Measurements from ENCODE around the gene CA5A. TPM values are rescaled to one million over a fixed set of nuclear protein-coding genes. Genes with fewer than 3 reads are reported as not detected.

CA5A gene
- total and polyA plus RNA-seq, 2 of the 13 experiments (the other 11 are each of a cell fraction or from before 2014, with no cell fraction given), result 66.8 to 106 TPM

DNA sequence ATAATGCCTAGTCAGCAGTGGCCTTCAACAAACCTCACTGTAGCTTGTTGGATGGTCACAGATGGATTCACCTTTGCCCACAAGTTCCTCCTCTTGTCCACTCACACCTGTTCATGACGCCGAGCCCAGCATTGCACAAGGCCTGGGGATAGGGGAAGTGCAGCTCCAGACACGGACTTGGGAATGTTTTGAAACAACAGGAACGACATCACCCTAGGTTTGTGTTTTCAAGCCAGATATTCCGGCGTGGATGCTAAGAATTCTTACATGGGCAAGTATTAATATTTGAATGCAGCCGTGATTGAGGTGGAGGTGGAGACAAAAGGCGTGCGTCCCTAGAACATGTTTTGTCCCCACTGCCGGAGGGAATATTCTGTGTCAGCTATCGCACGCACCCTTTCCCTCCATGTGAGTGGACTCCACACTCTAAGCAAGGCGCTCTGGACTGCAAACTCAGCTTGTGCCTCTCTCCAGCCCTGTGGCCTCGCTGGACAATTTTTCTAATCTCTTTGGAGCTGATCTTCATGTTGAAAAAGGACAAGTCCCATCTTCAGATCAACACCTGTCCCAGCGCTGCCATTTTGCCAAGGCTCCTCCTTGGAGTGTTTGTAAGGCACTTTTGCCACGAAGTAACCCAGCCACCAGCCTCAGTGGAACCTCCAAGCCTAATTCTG is 12.9 kb upstream of the CA5A start (continued):
- TF ChIP-seq STAG1 (CRISPR knock-in tag; IDR thresholded peaks at IDR 0.05), result no peak
- TF ChIP-seq ZFP1 (CRISPR knock-in tag; IDR thresholded peaks at IDR 0.05), result no peak
- peak; percentile 97 for TF ChIP-seq CEBPB (IDR thresholded peaks at IDR 0.05; ENCODE audit: borderline replicate concordance, low read depth, low read length)
- TF ChIP-seq HMG20B (CRISPR knock-in tag; conservative IDR thresholded peaks at IDR 0.05), result 0 out of 2 replicates have a peak, but pooled peaks have one; percentile 34
- TF ChIP-seq SOX13 (IDR thresholded peaks at IDR 0.05), result no peak
- TF ChIP-seq SOX13 (CRISPR knock-in tag; conservative IDR thresholded peaks at IDR 0.05 in 1 of 2, IDR thresholded peaks at IDR 0.05 in 1 of 2), result 0 out of 4 replicates have a peak, but pooled peaks of 1 of the 2 experiments have one; percentile 3
- TF ChIP-seq ZBTB7A (CRISPR knock-in tag; IDR thresholded peaks at IDR 0.05), result 0 out of 2 replicates have a peak, but pooled peaks have one; percentile 47
- no peak for TF ChIP-seq FOSL1 (CRISPR knock-in tag; IDR thresholded peaks at IDR 0.05; ENCODE audit: borderline replicate concordance)
- TF ChIP-seq ZFP82 (CRISPR knock-in tag; IDR thresholded peaks at IDR 0.05; ENCODE audit: borderline replicate concordance), result no peak
- TF ChIP-seq, protein P1, sequence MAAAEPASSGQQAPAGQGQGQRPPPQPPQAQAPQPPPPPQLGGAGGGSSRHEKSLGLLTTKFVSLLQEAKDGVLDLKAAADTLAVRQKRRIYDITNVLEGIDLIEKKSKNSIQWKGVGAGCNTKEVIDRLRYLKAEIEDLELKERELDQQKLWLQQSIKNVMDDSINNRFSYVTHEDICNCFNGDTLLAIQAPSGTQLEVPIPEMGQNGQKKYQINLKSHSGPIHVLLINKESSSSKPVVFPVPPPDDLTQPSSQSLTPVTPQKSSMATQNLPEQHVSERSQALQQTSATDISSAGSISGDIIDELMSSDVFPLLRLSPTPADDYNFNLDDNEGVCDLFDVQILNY (CRISPR knock-in tag; conservative IDR thresholded peaks at IDR 0.05), result no peak
- TF ChIP-seq, protein P2, sequence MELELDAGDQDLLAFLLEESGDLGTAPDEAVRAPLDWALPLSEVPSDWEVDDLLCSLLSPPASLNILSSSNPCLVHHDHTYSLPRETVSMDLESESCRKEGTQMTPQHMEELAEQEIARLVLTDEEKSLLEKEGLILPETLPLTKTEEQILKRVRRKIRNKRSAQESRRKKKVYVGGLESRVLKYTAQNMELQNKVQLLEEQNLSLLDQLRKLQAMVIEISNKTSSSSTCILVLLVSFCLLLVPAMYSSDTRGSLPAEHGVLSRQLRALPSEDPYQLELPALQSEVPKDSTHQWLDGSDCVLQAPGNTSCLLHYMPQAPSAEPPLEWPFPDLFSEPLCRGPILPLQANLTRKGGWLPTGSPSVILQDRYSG (CRISPR knock-in tag; IDR thresholded peaks at IDR 0.05), result no peak
- no peak for TF ChIP-seq TRIM24 (CRISPR knock-in tag; IDR thresholded peaks at IDR 0.05)
- peak; percentile 68 for TF ChIP-seq POLR2G (IDR thresholded peaks at IDR 0.05; ENCODE audit: low read depth, low read length)
- TF ChIP-seq, protein P3, sequence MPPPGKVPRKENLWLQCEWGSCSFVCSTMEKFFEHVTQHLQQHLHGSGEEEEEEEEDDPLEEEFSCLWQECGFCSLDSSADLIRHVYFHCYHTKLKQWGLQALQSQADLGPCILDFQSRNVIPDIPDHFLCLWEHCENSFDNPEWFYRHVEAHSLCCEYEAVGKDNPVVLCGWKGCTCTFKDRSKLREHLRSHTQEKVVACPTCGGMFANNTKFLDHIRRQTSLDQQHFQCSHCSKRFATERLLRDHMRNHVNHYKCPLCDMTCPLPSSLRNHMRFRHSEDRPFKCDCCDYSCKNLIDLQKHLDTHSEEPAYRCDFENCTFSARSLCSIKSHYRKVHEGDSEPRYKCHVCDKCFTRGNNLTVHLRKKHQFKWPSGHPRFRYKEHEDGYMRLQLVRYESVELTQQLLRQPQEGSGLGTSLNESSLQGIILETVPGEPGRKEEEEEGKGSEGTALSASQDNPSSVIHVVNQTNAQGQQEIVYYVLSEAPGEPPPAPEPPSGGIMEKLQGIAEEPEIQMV (CRISPR knock-in tag; IDR thresholded peaks at IDR 0.05; ENCODE audit: low read depth), result 0 out of 2 replicates have a peak, but pooled peaks have one; percentile 56
- peak; percentile 71 for TF ChIP-seq SPEN (CRISPR knock-in tag; IDR thresholded peaks at IDR 0.05; ENCODE audit: low read depth)
- TF ChIP-seq, protein P4, sequence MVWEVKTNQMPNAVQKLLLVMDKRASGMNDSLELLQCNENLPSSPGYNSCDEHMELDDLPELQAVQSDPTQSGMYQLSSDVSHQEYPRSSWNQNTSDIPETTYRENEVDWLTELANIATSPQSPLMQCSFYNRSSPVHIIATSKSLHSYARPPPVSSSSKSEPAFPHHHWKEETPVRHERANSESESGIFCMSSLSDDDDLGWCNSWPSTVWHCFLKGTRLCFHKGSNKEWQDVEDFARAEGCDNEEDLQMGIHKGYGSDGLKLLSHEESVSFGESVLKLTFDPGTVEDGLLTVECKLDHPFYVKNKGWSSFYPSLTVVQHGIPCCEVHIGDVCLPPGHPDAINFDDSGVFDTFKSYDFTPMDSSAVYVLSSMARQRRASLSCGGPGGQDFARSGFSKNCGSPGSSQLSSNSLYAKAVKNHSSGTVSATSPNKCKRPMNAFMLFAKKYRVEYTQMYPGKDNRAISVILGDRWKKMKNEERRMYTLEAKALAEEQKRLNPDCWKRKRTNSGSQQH (CRISPR knock-in tag; IDR thresholded peaks at IDR 0.05; ENCODE audit: low read depth), result peak; percentile 70; the same call in 1 of the 2 replicates
- TF ChIP-seq, protein P5, sequence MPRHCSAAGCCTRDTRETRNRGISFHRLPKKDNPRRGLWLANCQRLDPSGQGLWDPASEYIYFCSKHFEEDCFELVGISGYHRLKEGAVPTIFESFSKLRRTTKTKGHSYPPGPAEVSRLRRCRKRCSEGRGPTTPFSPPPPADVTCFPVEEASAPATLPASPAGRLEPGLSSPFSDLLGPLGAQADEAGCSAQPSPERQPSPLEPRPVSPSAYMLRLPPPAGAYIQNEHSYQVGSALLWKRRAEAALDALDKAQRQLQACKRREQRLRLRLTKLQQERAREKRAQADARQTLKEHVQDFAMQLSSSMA (CRISPR knock-in tag; IDR thresholded peaks at IDR 0.05), result no peak
- 0 out of 2 replicates have a peak, but pooled peaks have one; percentile 29 for TF ChIP-seq YEATS2 (CRISPR knock-in tag; IDR thresholded peaks at IDR 0.05; ENCODE audit: borderline replicate concordance)
- peak; percentile 64; the same call in 1 of the 2 replicates for TF ChIP-seq ATF7-NPFF (CRISPR knock-in tag; IDR thresholded peaks at IDR 0.05; ENCODE audit: low read depth)
- TF ChIP-seq ZNF546 (CRISPR knock-in tag; conservative IDR thresholded peaks at IDR 0.05), result peak; percentile 85; the same call in 1 of the 2 replicates
- TF ChIP-seq, protein P6, sequence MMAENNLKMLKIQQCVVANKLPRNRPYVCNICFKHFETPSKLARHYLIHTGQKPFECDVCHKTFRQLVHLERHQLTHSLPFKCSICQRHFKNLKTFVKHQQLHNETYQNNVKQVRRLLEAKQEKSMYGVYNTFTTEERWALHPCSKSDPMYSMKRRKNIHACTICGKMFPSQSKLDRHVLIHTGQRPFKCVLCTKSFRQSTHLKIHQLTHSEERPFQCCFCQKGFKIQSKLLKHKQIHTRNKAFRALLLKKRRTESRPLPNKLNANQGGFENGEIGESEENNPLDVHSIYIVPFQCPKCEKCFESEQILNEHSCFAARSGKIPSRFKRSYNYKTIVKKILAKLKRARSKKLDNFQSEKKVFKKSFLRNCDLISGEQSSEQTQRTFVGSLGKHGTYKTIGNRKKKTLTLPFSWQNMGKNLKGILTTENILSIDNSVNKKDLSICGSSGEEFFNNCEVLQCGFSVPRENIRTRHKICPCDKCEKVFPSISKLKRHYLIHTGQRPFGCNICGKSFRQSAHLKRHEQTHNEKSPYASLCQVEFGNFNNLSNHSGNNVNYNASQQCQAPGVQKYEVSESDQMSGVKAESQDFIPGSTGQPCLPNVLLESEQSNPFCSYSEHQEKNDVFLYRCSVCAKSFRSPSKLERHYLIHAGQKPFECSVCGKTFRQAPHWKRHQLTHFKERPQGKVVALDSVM (CRISPR knock-in tag; IDR thresholded peaks at IDR 0.05), result peak; percentile 43; the same call in 1 of the 2 replicates
- no peak for TF ChIP-seq ZNF776 (CRISPR knock-in tag; IDR thresholded peaks at IDR 0.05)
